Measurements from ENCODE around the gene SLFN14. TPM values are rescaled to one million over a fixed set of nuclear protein-coding genes. Genes with fewer than 3 reads are reported as not detected.

SLFN14 gene
- total and polyA plus RNA-seq, 8 donors, result not detected

DNA sequence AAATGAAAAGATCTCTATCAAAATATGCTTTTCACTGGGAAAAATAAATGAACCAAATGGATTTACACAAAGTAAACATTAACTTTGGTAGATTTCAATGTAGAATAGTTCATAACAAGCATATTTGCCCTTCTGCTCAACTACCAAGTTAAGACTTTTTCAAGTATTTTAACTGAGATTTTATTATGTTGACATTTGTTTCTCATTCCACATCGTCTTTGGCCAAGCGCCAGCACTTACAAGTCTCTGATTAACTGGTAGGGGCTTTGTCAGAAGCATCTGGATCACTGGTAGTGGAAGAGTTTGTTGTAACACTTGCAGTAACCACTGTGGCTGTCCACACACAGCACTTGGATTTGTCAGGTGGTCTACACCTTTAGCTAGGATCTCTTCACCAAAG is 46.1 kb downstream of the SLFN14 start:
- H3K4me3 ChIP-seq, result no peak overlapping the region
- no peaks in the 10 kb centered on the region for H3K4me1 ChIP-seq
- peaks cover 0 to 29% (median 7%) of the 10 kb centered on the region in 4 donors for H3K27me3 ChIP-seq
- H3K9me3 ChIP-seq, result no peaks in the 10 kb centered on the region
- FAIRE-seq (no peak), DNase-seq (no peak), ATAC-seq (no peak)
- TF ChIP-seq, protein P1, sequence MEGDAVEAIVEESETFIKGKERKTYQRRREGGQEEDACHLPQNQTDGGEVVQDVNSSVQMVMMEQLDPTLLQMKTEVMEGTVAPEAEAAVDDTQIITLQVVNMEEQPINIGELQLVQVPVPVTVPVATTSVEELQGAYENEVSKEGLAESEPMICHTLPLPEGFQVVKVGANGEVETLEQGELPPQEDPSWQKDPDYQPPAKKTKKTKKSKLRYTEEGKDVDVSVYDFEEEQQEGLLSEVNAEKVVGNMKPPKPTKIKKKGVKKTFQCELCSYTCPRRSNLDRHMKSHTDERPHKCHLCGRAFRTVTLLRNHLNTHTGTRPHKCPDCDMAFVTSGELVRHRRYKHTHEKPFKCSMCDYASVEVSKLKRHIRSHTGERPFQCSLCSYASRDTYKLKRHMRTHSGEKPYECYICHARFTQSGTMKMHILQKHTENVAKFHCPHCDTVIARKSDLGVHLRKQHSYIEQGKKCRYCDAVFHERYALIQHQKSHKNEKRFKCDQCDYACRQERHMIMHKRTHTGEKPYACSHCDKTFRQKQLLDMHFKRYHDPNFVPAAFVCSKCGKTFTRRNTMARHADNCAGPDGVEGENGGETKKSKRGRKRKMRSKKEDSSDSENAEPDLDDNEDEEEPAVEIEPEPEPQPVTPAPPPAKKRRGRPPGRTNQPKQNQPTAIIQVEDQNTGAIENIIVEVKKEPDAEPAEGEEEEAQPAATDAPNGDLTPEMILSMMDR (IDR thresholded peaks at IDR 0.05), result no peak
- H3K27ac ChIP-seq, result no peak overlapping the region
- WGBS, 2 donors, result 17 to 18% methylated on average over 2 of the region's 2 CpGs
- intact Hi-C loops (cut with DNase I), result no loop called here
- no peaks in the 10 kb centered on the region for H3K36me3 ChIP-seq

Other genes starting within 250 kb of the SLFN14 start
- 10 to 100 TPM in 1 of 6 donors, 1 to 10 TPM in 5; 2.4 to 14.1 (median 4.2) TPM for gene SLFN11, start 187.2 kb downstream of the SLFN14 start, total RNA-seq
- 1 to 10 TPM; 2.7 to 3.1 TPM for gene SLFN11, start 187.2 kb downstream of the SLFN14 start, polyA plus RNA-seq
- gene SLFN12, start 128.3 kb downstream of the SLFN14 start, total RNA-seq, result 1 to 10 TPM; 1.3 to 8.0 (median 2.0) TPM
- gene SLFN12, start 128.3 kb downstream of the SLFN14 start, polyA plus RNA-seq, result 1 to 10 TPM; 1.3 to 2.1 TPM
- gene SLFN13, start 112.1 kb downstream of the SLFN14 start, total RNA-seq, result 1 to 10 TPM; 1.3 to 8.5 (median 3.3) TPM
- gene SLFN13, start 112.1 kb downstream of the SLFN14 start, polyA plus RNA-seq, result 1 to 10 TPM; 1.7 to 2.9 TPM
- gene SLFN12L, start 23.1 kb downstream of the SLFN14 start, total RNA-seq, result under 1 TPM; 0.08 to 0.95 (median 0.38) TPM
- gene SLFN12L, start 23.1 kb downstream of the SLFN14 start, polyA plus RNA-seq, result under 1 TPM in 1 of 2 donors, not detected in 1; 0.19 TPM
- 1 to 10 TPM; 2.0 to 3.5 (median 2.4) TPM for gene PEX12, start 17.8 kb upstream of the SLFN14 start, total RNA-seq
- gene PEX12, start 17.8 kb upstream of the SLFN14 start, polyA plus RNA-seq, result 1 to 10 TPM; 1.1 to 2.3 TPM
- 10 to 100 TPM; 32.6 to 83.2 (median 52.4) TPM for gene AP2B1, start 26.5 kb upstream of the SLFN14 start, total RNA-seq
- 10 to 100 TPM; 21.2 to 26.6 TPM for gene AP2B1, start 26.5 kb upstream of the SLFN14 start, polyA plus RNA-seq
- 1 to 10 TPM; 3.1 to 4.9 (median 4.0) TPM for gene RASL10B, start 170.8 kb upstream of the SLFN14 start, total RNA-seq
- gene RASL10B, start 170.8 kb upstream of the SLFN14 start, polyA plus RNA-seq, result 1 to 10 TPM; 2.5 to 6.3 TPM
- under 1 TPM; 0.03 to 0.15 (median 0.07) TPM for gene GAS2L2, start 192.4 kb upstream of the SLFN14 start, total RNA-seq
- gene GAS2L2, start 192.4 kb upstream of the SLFN14 start, polyA plus RNA-seq, result under 1 TPM in 1 of 2 donors, not detected in 1; 0.33 TPM
- gene C17orf50, start 200.1 kb upstream of the SLFN14 start, total RNA-seq, result under 1 TPM in 2 of 6 donors, not detected in 4; 0.17 to 0.28 TPM
- under 1 TPM in 1 of 2 donors, not detected in 1; 0.12 TPM for gene C17orf50, start 200.1 kb upstream of the SLFN14 start, polyA plus RNA-seq
- gene MMP28, start 234.8 kb upstream of the SLFN14 start, total RNA-seq, result 1 to 10 TPM in 2 of 6 donors, under 1 TPM in 4; 0.20 to 2.5 (median 0.78) TPM
- gene MMP28, start 234.8 kb upstream of the SLFN14 start, polyA plus RNA-seq, result 1 to 10 TPM; 3.0 to 3.8 TPM
- gene TAF15, start 248.7 kb upstream of the SLFN14 start, total RNA-seq, result 10 to 100 TPM; 62.9 to 85.2 (median 69.0) TPM
- 10 to 100 TPM; 73.5 to 88.1 TPM for gene TAF15, start 248.7 kb upstream of the SLFN14 start, polyA plus RNA-seq